Left kidney (tissue), 1 donor: ENCODE data around the gene NFIX. TPM values are rescaled to one million over a fixed set of nuclear protein-coding genes. Genes with fewer than 3 reads are reported as not detected.

Experiments used
- polyA plus RNA-seq: library from polyadenylated mRNA; unstranded; fragments of 120-200 nt; gene quantifications from one replicate; pipeline ENCODE4 v1.2.1, GENCODE V29; 2013; ENCODE audit not compliant: insufficient read length

Gene NFIX
- polyA plus RNA-seq, 1 donor = 14.6 TPM

Other genes starting within 250 kb of the NFIX start
- gene BEST2, start 243.7 kb upstream of the NFIX start, polyA plus RNA-seq = 0.23 TPM
- 78.3 TPM for gene HOOK2, start 219.9 kb upstream of the NFIX start, polyA plus RNA-seq
- 22.7 TPM for gene JUNB, start 204.0 kb upstream of the NFIX start, polyA plus RNA-seq
- 274 TPM for gene PRDX2, start 193.7 kb upstream of the NFIX start, polyA plus RNA-seq
- gene THSD8, start 193.4 kb upstream of the NFIX start, polyA plus RNA-seq = 5.4 TPM
- gene RNASEH2A, start 188.9 kb upstream of the NFIX start, polyA plus RNA-seq = 35.1 TPM
- 0.07 TPM for gene RTBDN, start 160.9 kb upstream of the NFIX start, polyA plus RNA-seq
- gene MAST1, start 157.0 kb upstream of the NFIX start, polyA plus RNA-seq = 1.0 TPM
- 9.5 TPM for gene DNASE2, start 114.0 kb upstream of the NFIX start, polyA plus RNA-seq
- 0.17 TPM for gene KLF1, start 108.3 kb upstream of the NFIX start, polyA plus RNA-seq
- 31.1 TPM for gene GCDH, start 104.3 kb upstream of the NFIX start, polyA plus RNA-seq
- 3.4 TPM for gene SYCE2, start 76.2 kb upstream of the NFIX start, polyA plus RNA-seq
- 41.5 TPM for gene FARSA, start 61.8 kb upstream of the NFIX start, polyA plus RNA-seq
- 783 TPM for gene CALR, start 56.9 kb upstream of the NFIX start, polyA plus RNA-seq
- 71.9 TPM for gene RAD23A, start 49.6 kb upstream of the NFIX start, polyA plus RNA-seq
- 25.2 TPM for gene GADD45GIP1, start 38.3 kb upstream of the NFIX start, polyA plus RNA-seq
- gene DAND5, start 25.9 kb upstream of the NFIX start, polyA plus RNA-seq = 0.18 TPM
- gene LYL1, start 107.4 kb downstream of the NFIX start, polyA plus RNA-seq = 2.8 TPM
- 42.0 TPM for gene TRMT1, start 121.3 kb downstream of the NFIX start, polyA plus RNA-seq
- 20.6 TPM for gene NACC1, start 122.8 kb downstream of the NFIX start, polyA plus RNA-seq
- 47.0 TPM for gene STX10, start 154.9 kb downstream of the NFIX start, polyA plus RNA-seq
- 75.7 TPM for gene IER2, start 154.9 kb downstream of the NFIX start, polyA plus RNA-seq